HG03520 (cell line): ENCODE results near the gene HOXB2.

Experiments used
- ATAC-seq: cut with Tn5 transposase; IDR thresholded peaks from one replicate; pipeline ENCODE4 v1.9.1; 2021; ENCODE audit warnings: mild to moderate bottlenecking, moderate library complexity; ENCODE audit not compliant: unreplicated experiment

HOXB2 gene

GRCh38 chr17:48494335-48494734 lies 50.6 kb downstream of the HOXB2 start:
- no peak for ATAC-seq
